Measurements from ENCODE around the gene HEATR5A.
"Not testable (repeated sequence)": the region's sequence is repeated elsewhere in the genome, so short reads cannot be mapped to it uniquely, and the experiment has no call there.

HEATR5A gene

DNA sequence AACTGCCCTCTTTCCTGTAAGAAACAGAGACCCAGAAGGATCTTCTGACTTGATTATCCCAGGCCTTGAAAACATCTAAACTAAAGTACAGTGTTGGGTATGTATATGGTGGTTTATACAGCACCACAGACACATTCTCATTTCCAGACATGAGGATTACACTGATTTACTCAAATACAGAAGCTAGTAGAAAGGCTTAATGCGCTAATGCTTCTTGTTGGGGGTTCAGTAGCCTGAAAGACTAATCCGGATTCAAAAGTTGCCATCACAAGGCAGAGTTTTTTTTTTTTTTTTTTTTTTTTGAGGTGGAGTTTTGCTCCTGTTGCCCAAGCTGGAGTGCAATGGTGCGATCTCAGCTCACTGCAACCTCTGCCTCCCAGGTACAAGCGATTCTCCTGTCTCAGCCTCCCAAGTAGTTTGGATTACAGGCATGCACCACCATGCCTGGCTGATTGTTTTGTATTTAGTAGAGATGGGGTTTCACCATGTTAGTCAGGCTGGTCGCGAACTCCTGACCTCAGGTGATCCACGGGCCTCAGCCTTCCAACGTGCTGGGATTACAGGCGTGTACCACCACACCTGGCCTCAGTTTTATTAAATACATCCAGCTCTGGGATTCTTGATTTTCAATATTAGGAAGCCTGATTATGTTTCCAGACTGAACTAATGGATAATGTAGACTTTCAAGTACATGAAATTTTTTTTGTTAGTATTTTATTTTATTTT is 166.4 kb downstream of the HEATR5A start:
- DNase-seq: no peak

DNA sequence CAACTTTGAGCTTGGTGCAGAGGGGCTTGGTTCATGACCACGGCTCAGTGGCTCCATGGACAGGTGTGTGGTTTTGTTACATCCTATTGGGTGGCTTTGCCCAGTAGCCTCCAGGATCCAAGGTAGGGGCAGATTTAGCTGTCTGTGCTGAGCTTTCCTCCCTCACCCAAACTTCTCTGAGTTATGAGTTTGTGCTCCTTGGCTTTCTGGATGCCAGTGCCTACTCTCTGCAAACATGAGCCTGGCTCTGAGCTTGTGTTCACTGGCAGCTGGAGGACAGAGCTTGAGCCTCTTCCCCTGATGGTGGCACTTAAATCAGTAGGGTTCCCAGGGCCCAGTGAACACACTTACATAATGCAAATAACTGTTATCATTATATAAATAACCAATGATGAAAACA is 167.5 kb downstream of the HEATR5A start:
- DNase-seq: no peak

DNA sequence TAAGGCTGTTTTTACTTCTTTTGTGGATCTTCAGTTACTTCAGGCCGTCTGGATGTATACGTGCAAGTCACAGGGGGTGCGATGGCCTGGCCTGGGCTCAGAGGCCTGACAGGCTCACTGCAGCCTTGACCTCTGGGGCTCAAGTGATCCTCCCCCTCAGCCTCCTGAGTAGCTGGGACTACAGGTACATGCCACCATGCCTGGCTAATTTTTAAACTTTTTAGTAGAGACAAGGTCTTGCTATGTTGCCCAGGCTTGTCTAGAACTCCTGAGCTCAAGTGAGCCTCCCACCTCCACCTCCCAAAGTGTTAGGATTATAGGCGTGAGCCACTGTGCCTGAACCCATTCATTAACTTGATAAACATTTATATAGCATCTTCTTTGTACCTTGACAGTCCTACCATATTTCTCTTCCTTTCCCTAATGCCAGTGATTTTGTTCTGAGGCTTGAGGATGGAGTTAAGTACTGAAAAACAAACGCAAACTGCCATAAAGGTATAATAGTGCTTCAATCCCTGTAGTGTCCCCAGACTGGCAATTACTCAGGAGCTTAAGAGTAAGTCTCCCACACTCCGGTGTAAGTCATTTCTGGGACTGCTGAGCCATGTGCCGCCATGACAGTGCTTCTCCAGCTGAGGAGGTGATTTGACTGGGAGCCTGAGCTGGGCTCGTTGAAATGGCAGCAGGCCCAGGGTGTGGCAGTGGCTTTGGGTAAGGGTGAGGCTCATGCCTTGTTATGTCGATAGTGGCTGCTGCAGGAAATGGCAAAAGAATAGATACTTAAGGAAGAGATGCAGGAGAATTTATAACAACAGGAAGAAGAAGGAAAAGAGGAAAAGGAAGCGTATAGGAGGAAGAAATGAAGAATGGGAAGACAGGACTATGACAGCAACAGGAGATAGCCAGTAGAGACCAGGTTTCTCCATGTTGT is 169.1 kb downstream of the HEATR5A start:
- no peak for DNase-seq

DNA sequence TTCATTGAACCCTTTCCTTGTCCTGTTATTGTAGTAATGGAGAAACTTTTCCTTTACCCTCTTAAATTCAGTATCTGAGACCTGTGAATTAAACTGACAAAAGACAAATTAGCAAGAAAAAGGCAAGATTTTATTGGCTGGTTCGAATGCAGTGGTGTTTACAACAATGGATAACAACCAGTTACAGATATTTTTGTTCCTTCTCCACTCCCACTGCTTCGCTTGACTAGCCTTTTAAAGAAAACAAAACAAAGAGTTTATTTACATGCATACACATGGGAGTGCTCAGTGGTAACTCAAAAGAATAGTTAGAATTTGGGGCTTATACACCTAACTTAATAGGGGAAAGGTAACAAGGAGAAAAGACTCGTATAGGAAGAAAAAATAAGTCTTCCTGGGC is 175.7 kb downstream of the HEATR5A start:
- no peak for DNase-seq

DNA sequence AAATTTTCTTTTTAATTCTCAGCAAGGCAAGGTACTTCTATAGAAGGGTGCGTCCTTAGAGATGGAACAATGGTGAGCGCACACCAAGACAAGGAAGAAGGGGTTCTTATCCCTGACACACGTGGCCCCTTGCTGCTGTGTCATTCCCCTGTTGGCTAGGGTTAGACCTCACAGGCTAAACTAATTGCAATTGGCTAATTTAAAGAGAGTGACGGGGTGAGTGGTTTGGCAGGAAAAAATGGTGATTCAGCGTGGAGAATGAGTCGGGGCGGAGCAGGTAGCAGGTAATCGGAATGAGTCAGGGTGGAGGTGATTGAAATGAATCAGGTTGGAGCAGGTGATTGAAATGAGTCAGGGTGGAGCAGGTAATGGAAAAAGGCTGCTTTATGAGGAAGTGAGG is 176.5 kb downstream of the HEATR5A start:
- peak; percentile 47 for DNase-seq

DNA sequence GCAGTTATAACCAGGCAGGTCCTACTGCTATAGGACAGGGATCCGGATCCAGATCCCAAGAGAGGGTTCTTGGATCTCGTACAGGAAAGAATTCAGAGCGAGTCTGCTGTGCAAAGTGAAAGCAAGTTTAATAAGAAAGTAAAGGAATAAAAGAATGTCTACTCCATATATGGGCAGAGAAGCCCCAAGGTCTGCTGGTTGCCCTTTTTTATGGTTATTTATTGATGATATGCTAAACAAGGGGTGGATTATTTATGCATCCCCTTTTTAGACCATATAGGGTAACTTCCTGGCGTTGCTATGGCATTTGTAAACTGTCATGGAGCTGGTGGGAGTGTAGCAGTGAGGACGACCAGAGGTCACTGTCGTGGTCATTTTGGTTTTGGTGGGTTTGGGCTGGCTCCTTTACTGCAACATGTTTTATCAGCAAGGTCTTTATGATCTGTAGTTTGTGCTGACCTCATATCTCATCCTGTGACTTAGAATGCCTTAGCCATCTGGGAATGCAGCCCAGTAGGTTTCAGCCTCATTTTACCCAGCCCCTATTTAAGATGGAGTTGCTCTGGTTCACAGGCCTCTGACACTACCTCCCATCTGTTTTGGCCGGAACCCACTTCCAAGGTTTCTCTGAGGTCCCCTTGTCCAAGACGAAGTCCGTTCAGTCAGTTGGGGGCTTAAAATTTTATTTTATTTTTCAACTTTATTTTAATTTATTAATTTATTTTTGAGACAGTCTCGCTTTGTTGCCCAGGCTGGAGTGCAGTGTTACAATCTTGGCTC is 178.0 kb downstream of the HEATR5A start:
- DNase-seq: not testable (repeated sequence)

All from stimulated activated CD4-positive, alpha-beta T cell treated with anti-CD3 and anti-CD28 coated beads, Interleukin-15, amount 100 ng/mL, for 24 hours (primary cell).